ENCODE results near the gene MDP1. TPM values are rescaled to one million over a fixed set of nuclear protein-coding genes. Genes with fewer than 3 reads are reported as not detected.

The MDP1 gene
- total and polyA plus RNA-seq, 10 of the 15 experiments (the other 5 are each of a cell fraction or from before 2014, with no cell fraction given) = 10.4 to 45.8 (median 23.5) TPM

- TF ChIP-seq CTCF (IDR thresholded peaks at IDR 0.05 in 2 of 3, conservative IDR thresholded peaks at IDR 0.05 in 1 of 3; ENCODE audit: control insufficient read depth in 2 of 3, extremely low read depth in 1 of 3, insufficient read depth in 1 of 3, low read depth in 3 of 3, low read length in 3 of 3) (no peak), BHLHE40 (IDR thresholded peaks at IDR 0.05; ENCODE audit: borderline replicate concordance in 1 of 2, low read depth in 2 of 2, low read length in 1 of 2) (peak; percentile 8 to 69; a peak in 2 of 4 replicates), ZNF274 (IDR thresholded peaks at IDR 0.05; ENCODE audit: insufficient read depth, insufficient read length) (no peak), PRDM15 (CRISPR knock-in tag; IDR thresholded peaks at IDR 0.05) (no peak), ZSCAN29 (IDR thresholded peaks at IDR 0.05) (no peak), EP300 (IDR thresholded peaks at IDR 0.05; ENCODE audit: borderline replicate concordance in 1 of 2, control insufficient read depth in 1 of 2, low read depth in 2 of 2, low read length in 2 of 2) (no peak)
Measured at GRCh38 chr14:24171422-24172260, 44.2 kb downstream of the MDP1 start, which contains the start of gene REC8 (continued).

Data from GM12878 (cell line).